K562 (cell line): ENCODE results near the gene CELA3A. TPM values are rescaled to one million over a fixed set of nuclear protein-coding genes. Genes with fewer than 3 reads are reported as not detected.

ENCODE experiments used
- CREB1 ChIP-seq, 2 experiments: sonication (generic) in 1 of 2; formaldehyde crosslinking in 1 of 2; IDR thresholded peaks; 2 replicates each; pipeline versions ENCODE4 v1.6.1 to v1.8.0; 2012 to 2022; ENCODE audit warnings: inconsistent platforms in 1 of 2, mild to moderate bottlenecking in 1 of 2, missing genetic modification reagents in 1 of 2, moderate library complexity in 1 of 2
- GABPB1 ChIP-seq: sonication (generic); formaldehyde crosslinking; IDR thresholded peaks from 2 replicates; pipeline ENCODE4 v1.8.0; 2022; ENCODE audit warnings: mild to moderate bottlenecking, missing genetic modification reagents
- HNRNPK ChIP-seq: fragments of 200-400 bp; formaldehyde crosslinking; IDR thresholded peaks from one replicate; pipeline ENCODE4 v1.6.1; 2018; ENCODE audit warnings: mild to moderate bottlenecking, low read depth, low read length; ENCODE audit not compliant: poor library complexity, severe bottlenecking
- POU5F1 ChIP-seq: fragments of 150-350 bp; IDR thresholded peaks from 2 replicates; pipeline ENCODE4 v1.6.1; 2014; ENCODE audit warnings: borderline replicate concordance, low read length, low read depth, mild to moderate bottlenecking; ENCODE audit not compliant: partially characterized antibody
- PRPF4 ChIP-seq: fragments of 200-400 bp; formaldehyde crosslinking; IDR thresholded peaks from one replicate; pipeline ENCODE4 v1.6.1; 2017; ENCODE audit warnings: low read length, low read depth, mild to moderate bottlenecking; ENCODE audit not compliant: insufficient read depth, poor library complexity, severe bottlenecking
- SIN3B ChIP-seq: fragments of 450-650 bp; IDR thresholded peaks from 2 replicates; pipeline ENCODE4 v1.6.1; 2017; ENCODE audit warnings: low read depth, mild to moderate bottlenecking, moderate library complexity
- SUPT5H ChIP-seq: fragments of 450-650 bp; IDR thresholded peaks from 2 replicates; pipeline ENCODE4 v1.6.1; 2016
- TBP ChIP-seq: optimal IDR thresholded peaks from 2 replicates; pipeline ENCODE3; 2011; ENCODE audit warnings: low read depth, low read length, improper control_type of control experiment
- TOE1 ChIP-seq, 2 experiments: fragments of 450-650 bp in 1 of 2; sonication (generic) in 1 of 2; formaldehyde crosslinking in 1 of 2; IDR thresholded peaks; 2 replicates each; pipeline versions ENCODE4 v1.7.1 to v1.8.0; 2016 to 2022; ENCODE audit warnings: borderline replicate concordance in 2 of 2, mild to moderate bottlenecking in 2 of 2, antibody characterized with exemption in 1 of 2, inconsistent platforms in 1 of 2, low read depth in 1 of 2, missing genetic modification reagents in 1 of 2, moderate library complexity in 1 of 2
- WHSC1 ChIP-seq: IDR thresholded peaks from one replicate; pipeline ENCODE4 v1.6.1; 2012; ENCODE audit warnings: low read length, control low read depth, inconsistent platforms
- ZNF57 ChIP-seq: fragments of 450-650 bp; formaldehyde crosslinking; IDR thresholded peaks from 2 replicates; pipeline ENCODE4 v1.4.0; 2020; ENCODE audit warnings: mild to moderate bottlenecking, moderate library complexity
- ZNF778 ChIP-seq: fragments of 450-650 bp; formaldehyde crosslinking; IDR thresholded peaks from 2 replicates; pipeline ENCODE4 v1.4.0; 2020; ENCODE audit warnings: mild to moderate bottlenecking, moderate library complexity
- polyA plus RNA-seq, 8 experiments: library from polyadenylated mRNA; depleted of rRNA in 4 of 8; stranded (reverse) in 5 of 8; unstranded in 3 of 8; fragments of >200 nt; fragmentation: Nextera tagmentation in 2 of 8; fragmentation: Illumina TruSeq in 1 of 8; extraction: Ambion mirVana in 2 of 8; extraction: Trizol in 1 of 8; gene quantifications; 2 replicates each; pipeline versions ENCODE4 v1.2.1 to v1.2.3, GENCODE V29; 2011 to 2014; ENCODE audit warnings: inconsistent platforms in 1 of 8, missing spikeins in 1 of 8
- total RNA-seq, 7 experiments: library from RNA; depleted of rRNA in 6 of 7; stranded (reverse); fragments of >200 nt in 6 of 7; fragmentation: Illumina TruSeq in 2 of 7; extraction: Trizol in 2 of 7; gene quantifications; 2 replicates each; pipeline versions ENCODE4 v1.2.1 to v1.2.3, GENCODE V29; 2011 to 2021; ENCODE audit warnings: low replicate concordance in 1 of 7
- TF ChIP-seq, protein P1 (sequence below): sonication (generic); formaldehyde crosslinking; IDR thresholded peaks from 2 replicates; pipeline ENCODE4 v1.9.0; 2022; ENCODE audit warnings: mild to moderate bottlenecking, missing genetic modification reagents
- TF ChIP-seq, protein P2 (sequence below): fragments of 450-650 bp; IDR thresholded peaks from 2 replicates; pipeline ENCODE4 v1.6.1; 2016; ENCODE audit warnings: low read depth
- TF ChIP-seq, protein P3 (sequence below): IDR thresholded peaks from 2 replicates; pipeline ENCODE4 v1.6.1; 2014; ENCODE audit warnings: antibody characterized with exemption

The CELA3A gene
- total and polyA plus RNA-seq, 9 of the 15 experiments (the other 6 are each of a cell fraction or from before 2014, with no cell fraction given) = 5.4 TPM; not detected in 8

DNA sequence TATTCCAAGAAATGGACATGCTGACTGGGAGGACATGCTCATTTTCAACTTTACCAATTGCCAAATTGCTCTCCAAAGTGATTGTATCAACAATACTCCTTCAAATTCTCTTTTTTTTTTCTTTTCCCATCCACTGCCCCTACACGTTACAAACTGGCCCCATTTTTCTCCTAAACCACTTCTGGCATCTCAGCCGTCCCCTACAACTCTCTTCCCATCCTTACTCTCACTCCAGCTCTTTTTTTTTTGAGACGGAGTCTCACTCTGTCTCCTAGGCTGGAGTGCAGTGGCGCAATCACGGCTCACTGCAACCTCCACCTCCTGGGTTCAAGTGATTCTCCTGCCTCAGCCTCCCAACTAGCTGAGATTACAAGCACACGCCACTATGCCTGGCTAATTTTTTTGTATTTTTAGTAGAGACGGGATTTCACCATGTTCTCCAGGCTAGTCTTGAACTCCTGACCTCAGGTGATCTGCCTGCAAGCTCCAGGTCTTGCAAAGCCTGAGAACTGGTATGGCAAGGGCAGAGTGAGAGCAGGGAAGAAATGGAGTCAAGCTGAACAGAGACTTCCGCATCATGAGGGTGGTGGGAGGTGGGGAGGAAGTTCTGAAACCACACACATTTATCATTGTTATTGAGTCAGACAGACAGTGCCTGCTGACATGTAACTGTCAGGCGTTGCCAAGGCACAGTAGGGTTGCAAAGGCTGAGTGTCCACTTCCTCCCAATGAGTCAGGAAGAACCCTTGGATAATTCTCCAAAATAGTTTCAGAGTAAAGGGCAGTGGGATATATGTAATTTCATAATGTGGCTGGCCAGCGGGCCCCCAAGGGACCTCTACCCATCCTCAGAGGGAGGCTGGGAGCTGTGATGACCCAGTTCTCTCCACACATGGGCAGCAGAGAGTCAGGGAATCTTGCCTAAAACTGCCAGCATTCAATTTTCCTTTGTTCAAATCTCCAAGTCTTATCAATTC, 17.4 kb downstream of the CELA3A start (continued):
- TF ChIP-seq, protein P1, sequence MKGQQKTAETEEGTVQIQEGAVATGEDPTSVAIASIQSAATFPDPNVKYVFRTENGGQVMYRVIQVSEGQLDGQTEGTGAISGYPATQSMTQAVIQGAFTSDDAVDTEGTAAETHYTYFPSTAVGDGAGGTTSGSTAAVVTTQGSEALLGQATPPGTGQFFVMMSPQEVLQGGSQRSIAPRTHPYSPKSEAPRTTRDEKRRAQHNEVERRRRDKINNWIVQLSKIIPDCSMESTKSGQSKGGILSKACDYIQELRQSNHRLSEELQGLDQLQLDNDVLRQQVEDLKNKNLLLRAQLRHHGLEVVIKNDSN = peak; percentile 37; the same call in 1 of the 2 replicates
- TF ChIP-seq, protein P2, sequence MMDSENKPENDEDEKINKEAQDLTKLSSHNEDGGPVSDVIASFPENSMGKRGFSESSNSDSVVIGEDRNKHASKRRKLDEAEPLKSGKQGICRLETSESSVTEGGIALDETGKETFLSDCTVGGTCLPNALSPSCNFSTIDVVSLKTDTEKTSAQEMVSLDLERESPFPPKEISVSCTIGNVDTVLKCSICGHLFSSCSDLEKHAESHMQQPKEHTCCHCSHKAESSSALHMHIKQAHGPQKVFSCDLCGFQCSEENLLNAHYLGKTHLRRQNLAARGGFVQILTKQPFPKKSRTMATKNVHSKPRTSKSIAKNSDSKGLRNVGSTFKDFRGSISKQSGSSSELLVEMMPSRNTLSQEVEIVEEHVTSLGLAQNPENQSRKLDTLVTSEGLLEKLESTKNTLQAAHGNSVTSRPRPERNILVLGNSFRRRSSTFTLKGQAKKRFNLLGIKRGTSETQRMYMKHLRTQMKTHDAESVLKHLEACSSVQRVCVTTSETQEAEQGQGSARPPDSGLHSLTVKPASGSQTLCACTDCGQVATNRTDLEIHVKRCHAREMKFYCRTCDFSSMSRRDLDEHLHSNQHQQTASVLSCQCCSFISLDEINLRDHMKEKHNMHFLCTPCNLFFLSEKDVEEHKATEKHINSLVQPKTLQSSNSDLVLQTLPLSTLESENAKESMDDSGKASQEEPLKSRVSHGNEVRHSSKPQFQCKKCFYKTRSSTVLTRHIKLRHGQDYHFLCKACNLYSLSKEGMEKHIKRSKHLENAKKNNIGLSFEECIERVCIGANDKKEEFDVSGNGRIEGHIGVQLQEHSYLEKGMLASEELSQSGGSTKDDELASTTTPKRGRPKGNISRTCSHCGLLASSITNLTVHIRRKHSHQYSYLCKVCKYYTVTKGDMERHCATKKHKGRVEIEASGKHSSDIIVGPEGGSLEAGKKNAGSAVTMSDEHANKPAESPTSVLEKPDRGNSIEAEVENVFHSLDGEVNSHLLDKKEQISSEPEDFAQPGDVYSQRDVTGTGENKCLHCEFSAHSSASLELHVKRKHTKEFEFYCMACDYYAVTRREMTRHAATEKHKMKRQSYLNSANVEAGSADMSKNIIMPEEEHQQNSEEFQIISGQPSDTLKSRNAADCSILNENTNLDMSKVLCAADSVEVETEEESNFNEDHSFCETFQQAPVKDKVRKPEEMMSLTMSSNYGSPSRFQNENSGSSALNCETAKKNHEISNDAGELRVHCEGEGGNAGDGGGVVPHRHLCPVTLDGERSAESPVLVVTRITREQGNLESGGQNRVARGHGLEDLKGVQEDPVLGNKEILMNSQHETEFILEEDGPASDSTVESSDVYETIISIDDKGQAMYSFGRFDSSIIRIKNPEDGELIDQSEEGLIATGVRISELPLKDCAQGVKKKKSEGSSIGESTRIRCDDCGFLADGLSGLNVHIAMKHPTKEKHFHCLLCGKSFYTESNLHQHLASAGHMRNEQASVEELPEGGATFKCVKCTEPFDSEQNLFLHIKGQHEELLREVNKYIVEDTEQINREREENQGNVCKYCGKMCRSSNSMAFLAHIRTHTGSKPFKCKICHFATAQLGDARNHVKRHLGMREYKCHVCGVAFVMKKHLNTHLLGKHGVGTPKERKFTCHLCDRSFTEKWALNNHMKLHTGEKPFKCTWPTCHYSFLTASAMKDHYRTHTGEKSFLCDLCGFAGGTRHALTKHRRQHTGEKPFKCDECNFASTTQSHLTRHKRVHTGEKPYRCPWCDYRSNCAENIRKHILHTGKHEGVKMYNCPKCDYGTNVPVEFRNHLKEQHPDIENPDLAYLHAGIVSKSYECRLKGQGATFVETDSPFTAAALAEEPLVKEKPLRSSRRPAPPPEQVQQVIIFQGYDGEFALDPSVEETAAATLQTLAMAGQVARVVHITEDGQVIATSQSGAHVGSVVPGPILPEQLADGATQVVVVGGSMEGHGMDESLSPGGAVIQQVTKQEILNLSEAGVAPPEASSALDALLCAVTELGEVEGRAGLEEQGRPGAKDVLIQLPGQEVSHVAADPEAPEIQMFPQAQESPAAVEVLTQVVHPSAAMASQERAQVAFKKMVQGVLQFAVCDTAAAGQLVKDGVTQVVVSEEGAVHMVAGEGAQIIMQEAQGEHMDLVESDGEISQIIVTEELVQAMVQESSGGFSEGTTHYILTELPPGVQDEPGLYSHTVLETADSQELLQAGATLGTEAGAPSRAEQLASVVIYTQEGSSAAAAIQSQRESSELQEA = no peak
- TF ChIP-seq SUPT5H (peak; percentile 44; the same call in 1 of the 2 replicates), ZNF57 (no peak), TBP (peak; percentile 26), TOE1 (IDR thresholded peaks at IDR 0.05; ENCODE audit: borderline replicate concordance) (peak; percentile 75; the same call in 1 of the 2 replicates), TOE1 (CRISPR knock-in tag; IDR thresholded peaks at IDR 0.05; ENCODE audit: borderline replicate concordance, low read depth) (no peak), PRPF4 (no peak), HNRNPK (no peak), WHSC1 (no peak), GABPB1 (peak; percentile 75), ZNF778 (CRISPR knock-in tag) (no peak), CREB1 (IDR thresholded peaks at IDR 0.05) (no peak), CREB1 (CRISPR knock-in tag; IDR thresholded peaks at IDR 0.05) (no peak; the same call in 1 of the 2 replicates), SIN3B (no peak), POU5F1 (no peak)
- TF ChIP-seq, protein P3, sequence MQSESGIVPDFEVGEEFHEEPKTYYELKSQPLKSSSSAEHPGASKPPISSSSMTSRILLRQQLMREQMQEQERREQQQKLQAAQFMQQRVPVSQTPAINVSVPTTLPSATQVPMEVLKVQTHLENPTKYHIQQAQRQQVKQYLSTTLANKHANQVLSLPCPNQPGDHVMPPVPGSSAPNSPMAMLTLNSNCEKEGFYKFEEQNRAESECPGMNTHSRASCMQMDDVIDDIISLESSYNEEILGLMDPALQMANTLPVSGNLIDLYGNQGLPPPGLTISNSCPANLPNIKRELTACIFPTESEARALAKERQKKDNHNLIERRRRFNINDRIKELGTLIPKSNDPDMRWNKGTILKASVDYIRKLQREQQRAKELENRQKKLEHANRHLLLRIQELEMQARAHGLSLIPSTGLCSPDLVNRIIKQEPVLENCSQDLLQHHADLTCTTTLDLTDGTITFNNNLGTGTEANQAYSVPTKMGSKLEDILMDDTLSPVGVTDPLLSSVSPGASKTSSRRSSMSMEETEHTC = peak; percentile 99
